Peyer's patch (tissue), 4 donors: ENCODE results near the gene ARL5A.

ENCODE experiments used
- POLR2A ChIP-seq, 2 donors: fragments of 450-650 bp; IDR thresholded peaks; one replicate each; pipeline ENCODE4 v1.5.1; 2017; ENCODE audit warnings: antibody characterized with exemption in 2 of 2, mild to moderate bottlenecking in 2 of 2, moderate library complexity in 2 of 2
- TF ChIP-seq, protein P1 (sequence below), 6 experiments: fragments of 450-650 bp in 4 of 6; fragments of 200-600 bp in 2 of 6; sonication (generic) in 1 of 6; IDR thresholded peaks; one replicate each; pipeline ENCODE4 v1.5.1; 2017 to 2019; ENCODE audit warnings: antibody characterized with exemption in 6 of 6, mild to moderate bottlenecking in 3 of 6, moderate library complexity in 1 of 6

DNA sequence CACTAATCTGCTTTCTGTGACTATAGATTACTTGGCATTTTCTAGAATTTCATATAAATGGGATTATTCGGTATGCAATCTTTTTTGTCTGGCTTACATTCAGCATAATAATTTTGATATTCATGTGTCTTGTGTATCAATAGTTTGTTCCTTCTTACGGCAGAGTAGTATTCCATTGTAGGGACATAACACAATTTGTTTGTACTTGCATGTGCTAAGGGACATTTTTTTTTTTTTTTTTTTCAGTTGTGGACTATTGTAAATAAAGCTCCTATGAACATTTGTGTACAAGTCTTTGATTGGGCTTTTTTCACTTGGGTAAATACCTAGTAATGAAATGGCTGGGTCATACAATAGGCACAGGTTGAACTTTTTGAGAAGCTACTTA, 45.1 kb downstream of the ARL5A start:
- no peak for TF ChIP-seq POLR2A (IDR thresholded peaks at IDR 0.05)
- TF ChIP-seq, protein P1, sequence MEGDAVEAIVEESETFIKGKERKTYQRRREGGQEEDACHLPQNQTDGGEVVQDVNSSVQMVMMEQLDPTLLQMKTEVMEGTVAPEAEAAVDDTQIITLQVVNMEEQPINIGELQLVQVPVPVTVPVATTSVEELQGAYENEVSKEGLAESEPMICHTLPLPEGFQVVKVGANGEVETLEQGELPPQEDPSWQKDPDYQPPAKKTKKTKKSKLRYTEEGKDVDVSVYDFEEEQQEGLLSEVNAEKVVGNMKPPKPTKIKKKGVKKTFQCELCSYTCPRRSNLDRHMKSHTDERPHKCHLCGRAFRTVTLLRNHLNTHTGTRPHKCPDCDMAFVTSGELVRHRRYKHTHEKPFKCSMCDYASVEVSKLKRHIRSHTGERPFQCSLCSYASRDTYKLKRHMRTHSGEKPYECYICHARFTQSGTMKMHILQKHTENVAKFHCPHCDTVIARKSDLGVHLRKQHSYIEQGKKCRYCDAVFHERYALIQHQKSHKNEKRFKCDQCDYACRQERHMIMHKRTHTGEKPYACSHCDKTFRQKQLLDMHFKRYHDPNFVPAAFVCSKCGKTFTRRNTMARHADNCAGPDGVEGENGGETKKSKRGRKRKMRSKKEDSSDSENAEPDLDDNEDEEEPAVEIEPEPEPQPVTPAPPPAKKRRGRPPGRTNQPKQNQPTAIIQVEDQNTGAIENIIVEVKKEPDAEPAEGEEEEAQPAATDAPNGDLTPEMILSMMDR (IDR thresholded peaks at IDR 0.05) = no peak
